GM19463 (cell line): ENCODE measurements around the gene NUP93.
"Not testable (repeated sequence)": the region's sequence is repeated elsewhere in the genome, so short reads cannot be mapped to it uniquely, and the experiment has no call there.

ENCODE experiments used
- ATAC-seq: cut with Tn5 transposase; IDR thresholded peaks from one replicate; pipeline ENCODE4 v1.9.1; 2021; ENCODE audit warnings: mild to moderate bottlenecking, moderate library complexity; ENCODE audit not compliant: unreplicated experiment

NUP93 gene

GRCh38 chr16:56775162-56775561, 45.2 kb downstream of the NUP93 start:
- no peak for ATAC-seq

- ATAC-seq = no peak
Observed at GRCh38 chr16:56776562-56776961, 46.6 kb downstream of the NUP93 start.

GRCh38 chr16:56777001-56777400, 47.1 kb downstream of the NUP93 start:
- no peak for ATAC-seq

GRCh38 chr16:56777482-56777881, 47.6 kb downstream of the NUP93 start:
- ATAC-seq = no peak

- ATAC-seq = no peak
Observed at GRCh38 chr16:56779906-56780305, 50.0 kb downstream of the NUP93 start.

GRCh38 chr16:56780646-56781045, 50.7 kb downstream of the NUP93 start:
- ATAC-seq = no peak

- ATAC-seq = no peak
Observed at GRCh38 chr16:56781528-56781961, 51.6 kb downstream of the NUP93 start.

- no peak for ATAC-seq
Observed at GRCh38 chr16:56783344-56783743, 53.4 kb downstream of the NUP93 start.

GRCh38 chr16:56785317-56785716, 55.4 kb downstream of the NUP93 start:
- ATAC-seq = no peak

- ATAC-seq = no peak
Observed at GRCh38 chr16:56787167-56787566, 57.2 kb downstream of the NUP93 start.

GRCh38 chr16:56788435-56788834, 58.5 kb downstream of the NUP93 start:
- ATAC-seq = no peak

- no peak for ATAC-seq
Observed at GRCh38 chr16:56789360-56789759, 59.4 kb downstream of the NUP93 start.

- no peak for ATAC-seq
Observed at GRCh38 chr16:56792967-56793366, 63.0 kb downstream of the NUP93 start.

- ATAC-seq = no peak
Observed at GRCh38 chr16:56793492-56793891, 63.6 kb downstream of the NUP93 start.

- no peak for ATAC-seq
Observed at GRCh38 chr16:56795011-56795410, 65.1 kb downstream of the NUP93 start.

GRCh38 chr16:56797038-56797437, 67.1 kb downstream of the NUP93 start:
- not testable (repeated sequence) for ATAC-seq

GRCh38 chr16:56797861-56798260, 67.9 kb downstream of the NUP93 start:
- no peak for ATAC-seq

GRCh38 chr16:56798955-56799354, 69.0 kb downstream of the NUP93 start:
- ATAC-seq = no peak

GRCh38 chr16:56800355-56800754, 70.4 kb downstream of the NUP93 start:
- ATAC-seq = no peak

- no peak for ATAC-seq
Observed at GRCh38 chr16:56801762-56802161, 71.8 kb downstream of the NUP93 start.

GRCh38 chr16:56807011-56807675, 77.2 kb downstream of the NUP93 start:
- no peak for ATAC-seq

GRCh38 chr16:56807676-56808067, 77.7 kb downstream of the NUP93 start:
- ATAC-seq = not testable (repeated sequence)

- no peak for ATAC-seq
Observed at GRCh38 chr16:56810954-56811353, 81.0 kb downstream of the NUP93 start.
